ENCODE measurements around the gene MRNIP. TPM values are rescaled to one million over a fixed set of nuclear protein-coding genes. Genes with fewer than 3 reads are reported as not detected.

Gene MRNIP
- total RNA-seq, 1 donor = 11.0 TPM

- no peak for DNase-seq (ENCODE audit: low read depth)
- TF ChIP-seq CTCF (IDR thresholded peaks at IDR 0.05; ENCODE audit: insufficient read depth, low read length) = no peak
- H3K4me3 ChIP-seq (ENCODE audit: low read depth, low read length) = no peak overlapping the region
Observed at GRCh38 chr5:179867079-179867465, 8.5 kb upstream of the MRNIP start.

- no peak for DNase-seq (ENCODE audit: low read depth)
- no peak for TF ChIP-seq CTCF (IDR thresholded peaks at IDR 0.05; ENCODE audit: insufficient read depth, low read length)
- H3K4me3 ChIP-seq (ENCODE audit: low read depth, low read length) = no peak overlapping the region
Observed at GRCh38 chr5:179866241-179867078, 7.8 kb upstream of the MRNIP start.

- H3K4me3 ChIP-seq (ENCODE audit: low read depth, low read length) = no peak overlapping the region
- DNase-seq (ENCODE audit: low read depth) = no peak
- no peak for TF ChIP-seq CTCF (IDR thresholded peaks at IDR 0.05; ENCODE audit: insufficient read depth, low read length)
Observed at GRCh38 chr5:179865491-179866240, 7.0 kb upstream of the MRNIP start.

- H3K4me3 ChIP-seq (ENCODE audit: low read depth, low read length) = no peak overlapping the region
- DNase-seq (ENCODE audit: low read depth) = no peak
- no peak for TF ChIP-seq CTCF (IDR thresholded peaks at IDR 0.05; ENCODE audit: insufficient read depth, low read length)
Observed at GRCh38 chr5:179864686-179865085, 6.1 kb upstream of the MRNIP start.

- no peak overlapping the region for H3K4me3 ChIP-seq (ENCODE audit: low read depth, low read length)
- TF ChIP-seq CTCF (IDR thresholded peaks at IDR 0.05; ENCODE audit: insufficient read depth, low read length) = no peak
- DNase-seq (ENCODE audit: low read depth) = no peak
Observed at GRCh38 chr5:179863449-179864085, 5.0 kb upstream of the MRNIP start.

- TF ChIP-seq CTCF (IDR thresholded peaks at IDR 0.05; ENCODE audit: insufficient read depth, low read length) = no peak
- no peak for DNase-seq (ENCODE audit: low read depth)
- no peak overlapping the region for H3K4me3 ChIP-seq (ENCODE audit: low read depth, low read length)
Observed at GRCh38 chr5:179862891-179863290, 4.3 kb upstream of the MRNIP start.
